Testis (tissue), 2 donors: ENCODE data around the gene FAR1.

Experiments
- CTCF ChIP-seq, 3 experiments: fragments of 450-650 bp in 2 of 3; fragments of 200-600 bp in 1 of 3; sonication (generic) in 1 of 3; IDR thresholded peaks; one replicate each; pipeline ENCODE4 v1.5.1; 2016 to 2019; ENCODE audit warnings: antibody characterized with exemption in 3 of 3, mild to moderate bottlenecking in 2 of 3, moderate library complexity in 1 of 3
- POLR2A ChIP-seq: fragments of 450-650 bp; IDR thresholded peaks from one replicate; pipeline ENCODE4 v1.6.1; 2017; ENCODE audit warnings: antibody characterized with exemption, mild to moderate bottlenecking, moderate library complexity

- TF ChIP-seq CTCF (IDR thresholded peaks at IDR 0.05) (no peak), POLR2A (no peak)
These were observed 48.9 kb downstream of the FAR1 start for GRCh38 chr11:13717331-13717730.
